Activated CD8-positive, alpha-beta memory T cell treated with anti-CD3 and anti-CD28 coated beads for 36 hours (primary cell): ENCODE measurements around the gene STEAP1. TPM values are rescaled to one million over a fixed set of nuclear protein-coding genes. Genes with fewer than 3 reads are reported as not detected.
"Not testable (repeated sequence)": the region's sequence is repeated elsewhere in the genome, so short reads cannot be mapped to it uniquely, and the experiment has no call there.

Source experiments
- CTCF ChIA-PET: fragments of 350-600 bp; sonication (Branson Sonifier 250); formaldehyde crosslinking; loops from one replicate; lab custom pipeline; 2021; ENCODE audit warnings: antibody characterized with exemption; lab: Charles Lee
- POLR2A ChIA-PET: fragments of 350-600 bp; sonication (Branson Sonifier 250); formaldehyde crosslinking; loops from one replicate; lab custom pipeline; 2021; ENCODE audit warnings: antibody characterized with exemption; lab: Charles Lee
- total RNA-seq, 2 experiments: library from RNA; stranded (reverse); gene quantifications; one replicate each; pipeline ENCODE4 v1.2.3, GENCODE V29; 2021

Gene STEAP1
- total RNA-seq, 2 experiments from 2014 or later, result 0.40 to 0.48 TPM

DNA sequence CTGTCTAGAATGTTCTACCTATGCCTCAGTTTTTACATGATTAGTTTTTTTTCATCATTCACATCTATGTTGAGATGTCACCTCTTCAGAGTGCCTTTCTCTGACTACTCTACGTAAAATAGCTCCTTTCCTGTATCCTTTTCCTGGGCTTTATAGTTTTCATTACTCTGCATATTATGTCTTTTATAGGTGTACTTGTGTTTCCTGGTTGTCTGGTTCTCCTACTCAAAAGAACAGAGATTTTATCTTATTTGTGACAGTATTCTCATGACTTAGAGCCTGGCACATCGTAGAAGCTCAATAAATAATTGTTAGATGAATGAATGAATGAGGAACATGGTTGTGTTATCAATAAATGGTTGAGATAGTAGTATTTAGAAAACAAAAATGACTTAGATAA is 17.9 kb downstream of the STEAP1 start:
- CTCF ChIA-PET, result no interaction called here
- POLR2A ChIA-PET, result no interaction called here

DNA sequence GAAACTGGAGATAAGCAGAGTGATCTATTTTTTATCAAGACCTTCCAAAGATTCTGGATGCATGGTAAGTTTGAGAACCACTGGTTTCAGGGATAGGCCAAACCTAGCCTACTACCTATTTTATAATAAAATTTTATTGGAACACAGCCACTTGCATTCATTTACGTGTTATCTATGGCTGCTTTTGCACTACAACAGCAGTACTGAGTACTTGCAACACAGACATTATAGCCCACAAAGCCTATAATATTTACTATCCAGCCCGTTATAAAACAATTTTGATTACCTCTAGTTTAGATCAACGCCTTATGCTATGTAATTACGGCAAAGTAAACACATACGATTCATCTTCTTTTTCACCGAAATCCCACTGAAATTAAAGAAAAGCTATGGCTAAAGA is 18.4 kb downstream of the STEAP1 start:
- CTCF ChIA-PET, result no interaction called here

GRCh38 chr7:90173127-90173844 is 19.0 kb downstream of the STEAP1 start:
- POLR2A ChIA-PET, result no interaction called here
- CTCF ChIA-PET, result no interaction called here

More for the DNA sequence above, 18.4 kb downstream of the STEAP1 start:
- POLR2A ChIA-PET, result no interaction called here

GRCh38 chr7:90175667-90176066 is 21.4 kb downstream of the STEAP1 start:
- POLR2A ChIA-PET, result no interaction called here
- CTCF ChIA-PET, result interaction anchor here (1.1 kb wide), 1 partner anchor 22 kb away, joined by 3 read pairs; the partner anchor contains the start of gene STEAP1

DNA sequence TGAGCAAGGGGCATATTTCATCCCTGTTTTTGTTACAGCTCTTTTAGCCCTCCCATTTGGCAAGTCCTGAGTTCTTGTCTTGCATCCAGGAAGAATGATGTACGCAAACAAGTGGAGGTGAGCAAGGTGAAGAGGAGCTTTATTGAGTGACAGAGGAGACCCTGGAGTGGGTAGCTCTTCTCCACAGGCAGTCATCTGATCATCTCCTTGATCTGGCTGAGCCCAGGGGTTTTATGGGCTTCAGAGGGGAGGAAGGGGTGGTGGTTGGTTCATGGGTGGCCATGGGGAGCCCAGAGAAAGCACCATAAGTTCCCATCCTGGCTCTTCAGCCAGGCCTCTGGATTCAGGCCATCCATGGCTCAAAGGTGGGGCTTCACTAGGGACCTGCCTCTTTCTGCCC is 21.9 kb downstream of the STEAP1 start:
- POLR2A ChIA-PET, result no interaction called here
- CTCF ChIA-PET, result interaction anchor here (1.1 kb wide), 1 partner anchor 22 kb away, joined by 3 read pairs; the partner anchor contains the start of gene STEAP1

DNA sequence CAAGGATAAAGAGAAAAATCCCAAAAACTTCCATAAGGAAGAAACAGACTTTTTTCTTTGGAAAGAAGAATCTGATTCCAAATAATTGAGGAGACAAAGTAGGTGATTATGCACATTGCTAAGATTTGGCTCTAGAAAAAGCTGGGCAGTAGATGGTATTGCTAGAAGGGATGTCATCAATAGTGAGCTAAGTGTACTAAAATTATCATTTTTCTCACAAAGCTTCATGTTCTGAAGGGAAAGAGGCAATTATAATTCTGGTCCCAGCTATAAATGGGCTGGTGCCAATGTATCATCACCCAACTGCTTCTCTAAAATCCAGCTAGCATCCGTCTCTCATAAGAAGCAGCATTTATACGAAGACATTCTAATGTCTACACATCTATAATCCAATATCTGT is 23.9 kb downstream of the STEAP1 start:
- CTCF ChIA-PET, result interaction anchor here (1.3 kb wide), 1 partner anchor 24 kb away, joined by 5 read pairs; the partner anchor contains the start of gene STEAP1
- POLR2A ChIA-PET, result no interaction called here

DNA sequence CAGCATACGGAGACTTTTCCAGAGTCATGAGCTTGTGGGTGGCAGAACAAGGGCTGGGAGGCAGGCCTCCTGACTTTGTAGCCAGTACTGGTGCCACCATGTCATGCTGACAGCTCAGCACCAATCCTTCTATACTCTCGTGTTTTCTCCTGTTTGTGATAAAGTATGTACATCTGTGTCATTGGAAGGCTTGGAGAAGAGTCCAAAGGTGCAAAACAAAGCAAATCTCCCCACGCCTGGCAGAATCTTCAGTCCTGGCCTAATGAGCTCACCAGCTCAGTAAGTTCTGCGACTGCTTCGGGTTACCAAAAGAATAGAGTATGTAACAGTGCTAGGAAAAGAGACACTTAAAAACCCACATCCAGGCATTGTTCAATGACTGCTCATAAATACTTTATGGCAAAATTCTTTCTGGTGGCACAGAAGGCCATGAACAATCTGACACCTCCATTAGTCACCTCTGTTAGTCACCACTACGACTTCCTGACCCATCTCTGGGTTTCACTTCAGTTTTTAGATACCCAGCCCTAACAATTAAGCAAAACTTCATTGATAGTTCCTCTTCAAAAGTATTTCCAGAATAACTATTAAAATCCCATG is 24.5 kb downstream of the STEAP1 start:
- ChIA-PET POLR2A (interaction anchor here (0.6 kb wide), 1 partner anchor 168 kb away, joined by 3 read pairs; the partner anchor contains the start of gene GTPBP10), CTCF (interaction anchor here (1.3 kb wide), 1 partner anchor 25 kb away, joined by 5 read pairs; the partner anchor contains the start of gene STEAP1)

- ChIA-PET CTCF (no interaction called here), POLR2A (no interaction called here)
Observed at GRCh38 chr7:90180011-90180585, 25.8 kb downstream of the STEAP1 start.

GRCh38 chr7:90180649-90181048 is 26.4 kb downstream of the STEAP1 start:
- ChIA-PET POLR2A (no interaction called here), CTCF (no interaction called here)

DNA sequence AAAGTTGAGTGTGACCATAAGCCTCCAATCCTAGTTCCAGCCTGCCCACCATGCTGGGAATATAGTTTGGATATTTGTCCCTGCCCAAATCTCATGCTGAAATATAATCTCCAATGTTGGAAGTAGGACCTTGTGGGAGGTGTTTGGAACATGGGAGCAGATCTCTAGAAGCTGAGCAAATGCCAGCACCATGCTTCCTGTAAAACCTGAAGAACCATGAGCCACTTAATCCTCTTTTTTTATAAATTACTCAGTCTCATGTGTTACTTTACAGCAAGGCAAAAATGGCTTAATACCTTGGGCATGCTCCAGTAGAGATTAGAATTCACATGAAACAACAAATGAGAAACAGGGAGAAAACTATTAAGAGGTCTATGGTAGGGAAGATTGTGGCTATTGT is 27.2 kb downstream of the STEAP1 start:
- ChIA-PET CTCF (no interaction called here), POLR2A (no interaction called here)

GRCh38 chr7:90186290-90186689 is 32.0 kb downstream of the STEAP1 start:
- POLR2A ChIA-PET, CTCF ChIA-PET: not testable (repeated sequence)

- ChIA-PET CTCF (no interaction called here), POLR2A (interaction anchor here (0.6 kb wide), 1 partner anchor 1967 kb away, joined by 4 read pairs; no protein-coding TSS in a partner anchor)
Observed at GRCh38 chr7:90187507-90188050, 33.3 kb downstream of the STEAP1 start.

DNA sequence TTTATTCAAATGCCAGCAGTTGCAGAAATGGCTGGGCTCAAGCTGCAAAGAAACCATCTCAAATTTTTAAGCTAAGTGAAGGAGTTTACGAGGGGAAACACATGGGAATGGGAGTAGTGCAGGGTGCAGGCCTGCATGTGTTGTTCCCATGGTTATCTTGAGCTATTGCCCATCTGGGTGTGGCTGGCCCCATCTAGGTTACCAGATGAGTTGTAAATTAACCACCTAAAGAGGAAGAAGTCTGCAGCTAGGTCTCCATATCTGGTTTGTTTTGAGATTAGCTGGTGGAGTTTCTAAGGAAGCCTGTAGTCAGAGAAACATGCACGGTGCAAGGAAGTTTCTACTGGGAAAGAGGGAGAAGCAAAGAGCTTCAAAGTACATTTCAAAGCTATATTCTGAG is 34.0 kb downstream of the STEAP1 start:
- CTCF ChIA-PET, result no interaction called here
- POLR2A ChIA-PET, result interaction anchor here (0.6 kb wide), 1 partner anchor 1968 kb away, joined by 4 read pairs; no protein-coding TSS in a partner anchor

- ChIA-PET CTCF (no interaction called here), POLR2A (no interaction called here)
Observed at GRCh38 chr7:90190995-90191394, 36.7 kb downstream of the STEAP1 start.

- CTCF ChIA-PET, result no interaction called here
- POLR2A ChIA-PET, result no interaction called here
Observed at GRCh38 chr7:90191648-90192047, 37.4 kb downstream of the STEAP1 start.

- ChIA-PET CTCF (no interaction called here), POLR2A (interaction anchor here (0.6 kb wide), 1 partner anchor 519 kb away, joined by 8 read pairs; no protein-coding TSS in a partner anchor)
Observed at GRCh38 chr7:90192876-90193750, 38.8 kb downstream of the STEAP1 start.

GRCh38 chr7:90194911-90195809 is 40.9 kb downstream of the STEAP1 start:
- POLR2A ChIA-PET, result no interaction called here
- CTCF ChIA-PET, result no interaction called here
